ENCODE measurements around the gene PNPT1.
"Not testable (repeated sequence)": the region's sequence is repeated elsewhere in the genome, so short reads cannot be mapped to it uniquely, and the experiment has no call there.

Gene PNPT1

GRCh38 chr2:55710025-55710424, 16.4 kb upstream of the PNPT1 start:
- no peak for TF ChIP-seq CTCF (conservative IDR thresholded peaks at IDR 0.05; ENCODE audit: low read depth, low read length)
- no peaks in the 10 kb centered on the region for H3K27me3 ChIP-seq (ENCODE audit: insufficient read depth, low read depth)
- no peak overlapping the region for H3K9ac ChIP-seq
- H4K20me1 ChIP-seq (ENCODE audit: insufficient read depth): no peaks in the 10 kb centered on the region
- H3K4me3 ChIP-seq (IDR thresholded peaks at IDR 0.05; ENCODE audit: insufficient read depth, low read depth, low read length): no peak overlapping the region
- H3K36me3 ChIP-seq (ENCODE audit: insufficient read depth): no peaks in the 10 kb centered on the region
- no peak overlapping the region for H2AFZ ChIP-seq (ENCODE audit: low read depth)
- no peaks in the 10 kb centered on the region for H3K79me2 ChIP-seq (ENCODE audit: insufficient read depth, low read depth)
- H3K4me2 ChIP-seq: no peak overlapping the region
- H3K27ac ChIP-seq: no peak overlapping the region
- no peaks in the 10 kb centered on the region for H3K4me1 ChIP-seq (ENCODE audit: low read depth, poor library complexity, severe bottlenecking)

DNA sequence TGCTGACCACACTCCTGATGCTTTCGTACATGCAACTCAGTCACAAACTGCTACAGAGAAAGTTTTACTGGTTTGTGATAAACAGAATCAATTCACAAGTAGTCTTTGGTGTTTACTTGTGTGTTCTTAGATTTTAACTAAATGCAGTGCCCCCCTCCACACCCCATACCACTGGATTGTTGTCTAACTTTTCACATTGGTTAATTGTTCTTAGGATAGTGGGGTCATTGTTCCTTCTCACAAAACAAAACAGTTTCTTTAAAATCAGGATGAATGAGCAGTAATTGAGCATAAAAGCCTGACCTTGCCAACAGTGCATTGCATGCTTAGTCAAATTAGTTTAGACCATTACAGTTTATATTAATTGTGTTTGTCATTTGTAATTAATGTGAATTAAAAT, 14.1 kb upstream of the PNPT1 start:
- no peak overlapping the region for H3K4me2 ChIP-seq
- H3K4me1 ChIP-seq (ENCODE audit: low read depth, poor library complexity, severe bottlenecking): no peaks in the 10 kb centered on the region
- no peaks in the 10 kb centered on the region for H3K27me3 ChIP-seq (ENCODE audit: insufficient read depth, low read depth)
- H3K79me2 ChIP-seq (ENCODE audit: insufficient read depth, low read depth): no peaks in the 10 kb centered on the region
- H2AFZ ChIP-seq (ENCODE audit: low read depth): no peak overlapping the region
- no peak overlapping the region for H3K9ac ChIP-seq
- TF ChIP-seq CTCF (conservative IDR thresholded peaks at IDR 0.05; ENCODE audit: low read depth, low read length): no peak
- no peak overlapping the region for H3K4me3 ChIP-seq (IDR thresholded peaks at IDR 0.05; ENCODE audit: insufficient read depth, low read depth, low read length)
- no peaks in the 10 kb centered on the region for H4K20me1 ChIP-seq (ENCODE audit: insufficient read depth)
- H3K27ac ChIP-seq: no peak overlapping the region
- H3K36me3 ChIP-seq (ENCODE audit: insufficient read depth): no peaks in the 10 kb centered on the region

DNA sequence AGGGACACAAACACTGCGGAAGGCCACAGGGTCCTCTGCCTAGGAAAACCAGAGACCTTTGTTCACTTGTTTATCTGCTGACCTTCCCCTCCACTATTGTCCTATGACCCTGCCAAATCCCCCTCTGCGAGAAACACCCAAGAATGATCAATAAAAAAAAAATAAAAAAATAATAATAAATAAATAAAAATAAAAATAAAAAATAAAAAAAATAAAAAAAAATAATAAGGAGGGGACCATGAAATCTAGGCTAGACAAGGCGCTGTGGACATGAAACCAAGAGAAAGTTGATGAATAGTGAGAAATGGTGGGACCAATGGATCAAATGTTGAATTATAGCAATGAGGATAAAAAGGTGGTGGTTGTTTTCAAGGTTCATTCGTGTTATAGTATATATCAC, 12.6 kb upstream of the PNPT1 start:
- H3K4me1 ChIP-seq (ENCODE audit: low read depth, poor library complexity, severe bottlenecking); H3K36me3 ChIP-seq (ENCODE audit: insufficient read depth); H3K79me2 ChIP-seq (ENCODE audit: insufficient read depth, low read depth); H3K9ac ChIP-seq; H3K27ac ChIP-seq; H3K27me3 ChIP-seq (ENCODE audit: insufficient read depth, low read depth); H3K4me3 ChIP-seq (IDR thresholded peaks at IDR 0.05; ENCODE audit: insufficient read depth, low read depth, low read length); H3K4me2 ChIP-seq; H4K20me1 ChIP-seq (ENCODE audit: insufficient read depth); H2AFZ ChIP-seq (ENCODE audit: low read depth): not testable (repeated sequence)

GRCh38 chr2:55705027-55705653, 11.5 kb upstream of the PNPT1 start:
- H3K4me3 ChIP-seq (IDR thresholded peaks at IDR 0.05; ENCODE audit: insufficient read depth, low read depth, low read length): no peak overlapping the region
- no peaks in the 10 kb centered on the region for H3K36me3 ChIP-seq (ENCODE audit: insufficient read depth)
- TF ChIP-seq CTCF (conservative IDR thresholded peaks at IDR 0.05; ENCODE audit: low read depth, low read length): no peak
- no peaks in the 10 kb centered on the region for H3K4me1 ChIP-seq (ENCODE audit: low read depth, poor library complexity, severe bottlenecking)
- H2AFZ ChIP-seq (ENCODE audit: low read depth): no peak overlapping the region
- H3K27me3 ChIP-seq (ENCODE audit: insufficient read depth, low read depth): no peaks in the 10 kb centered on the region
- no peaks in the 10 kb centered on the region for H3K79me2 ChIP-seq (ENCODE audit: insufficient read depth, low read depth)
- H4K20me1 ChIP-seq (ENCODE audit: insufficient read depth): no peaks in the 10 kb centered on the region
- no peak overlapping the region for H3K9ac ChIP-seq
- no peak overlapping the region for H3K27ac ChIP-seq
- H3K4me2 ChIP-seq: no peak overlapping the region

DNA sequence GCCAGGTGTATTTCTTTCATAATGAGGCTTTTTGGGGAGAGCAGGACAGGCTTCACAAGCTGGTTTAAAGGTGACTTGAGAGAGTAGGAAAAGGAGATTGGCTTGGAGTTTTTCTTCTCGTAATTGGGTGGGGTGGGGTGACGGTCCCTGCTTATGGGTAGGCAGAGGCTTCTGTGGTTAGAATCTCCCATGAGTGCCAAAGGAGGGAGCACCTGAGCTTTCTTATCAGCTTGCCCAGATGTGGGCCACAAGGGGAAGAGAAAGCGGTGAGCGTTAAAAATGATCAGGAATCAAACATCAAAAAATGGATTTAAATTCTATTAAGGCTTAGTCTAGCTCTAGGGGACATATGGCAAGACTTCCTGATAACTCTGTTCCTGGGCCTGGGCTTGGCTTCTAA, 9.7 kb upstream of the PNPT1 start:
- Histone ChIP-seq H3K9ac (no peak overlapping the region), H2AFZ (ENCODE audit: low read depth) (no peak overlapping the region), H3K36me3 (ENCODE audit: insufficient read depth) (no peaks in the 10 kb centered on the region), H4K20me1 (ENCODE audit: insufficient read depth) (no peaks in the 10 kb centered on the region), H3K4me1 (ENCODE audit: low read depth, poor library complexity, severe bottlenecking) (no peaks in the 10 kb centered on the region), H3K79me2 (ENCODE audit: insufficient read depth, low read depth) (no peaks in the 10 kb centered on the region), H3K27me3 (ENCODE audit: insufficient read depth, low read depth) (no peaks in the 10 kb centered on the region), H3K4me2 (no peak overlapping the region), H3K4me3 (IDR thresholded peaks at IDR 0.05; ENCODE audit: insufficient read depth, low read depth, low read length) (no peak overlapping the region), H3K27ac (no peak overlapping the region)
- no peak for TF ChIP-seq CTCF (conservative IDR thresholded peaks at IDR 0.05; ENCODE audit: low read depth, low read length)

GRCh38 chr2:55692740-55693139, 904 bp downstream of the PNPT1 start:
- Histone ChIP-seq H3K4me2 (peak overlapping the region; percentile 63), H3K9ac (peak overlapping the region; percentile 80), H3K27ac (peak overlapping the region; percentile 57), H2AFZ (ENCODE audit: low read depth) (0 out of 2 replicates have a peak overlapping the region, but pooled peaks have one; percentile 66), H3K4me1 (ENCODE audit: low read depth, poor library complexity, severe bottlenecking) (peaks cover 19% of the 10 kb centered on the region), H3K79me2 (ENCODE audit: insufficient read depth, low read depth) (peaks cover 57% of the 10 kb centered on the region), H4K20me1 (ENCODE audit: insufficient read depth) (peaks cover 10% of the 10 kb centered on the region; the same call in 1 of the 2 replicates), H3K4me3 (IDR thresholded peaks at IDR 0.05; ENCODE audit: insufficient read depth, low read depth, low read length) (peak overlapping the region; percentile 96)
- not testable (repeated sequence) for H3K27me3 ChIP-seq (ENCODE audit: insufficient read depth, low read depth); H3K36me3 ChIP-seq (ENCODE audit: insufficient read depth)

Data from KMS-11 (cell line).